Endothelial cell of umbilical vein (primary cell): ENCODE measurements around the gene DCUN1D2.

Source experiments
- EZH2 ChIP-seq: IDR thresholded peaks from 2 replicates; pipeline ENCODE4 v1.6.1; 2012; ENCODE audit warnings: borderline replicate concordance, low read depth, mild to moderate bottlenecking, moderate library complexity, low read length, inconsistent platforms; ENCODE audit not compliant: severe bottlenecking
- JUN ChIP-seq: IDR thresholded peaks from 2 replicates; pipeline ENCODE4 v1.6.1; 2011; ENCODE audit warnings: borderline replicate concordance, low read depth; ENCODE audit not compliant: insufficient read length, insufficient read depth
- MYC ChIP-seq: IDR thresholded peaks from one replicate; pipeline ENCODE4 v1.6.1; 2011; ENCODE audit warnings: mild to moderate bottlenecking, low read depth, low read length
- POLR2A ChIP-seq: IDR thresholded peaks from 2 replicates; pipeline ENCODE4 v1.6.1; 2012; ENCODE audit warnings: low read depth, mild to moderate bottlenecking, control low read depth, low read length
- POLR2AphosphoS5 ChIP-seq: IDR thresholded peaks from 2 replicates; pipeline ENCODE4 v1.6.1; 2012; ENCODE audit warnings: low read depth, mild to moderate bottlenecking, control low read depth, low read length, moderate library complexity; ENCODE audit not compliant: insufficient read depth
- TF ChIP-seq, protein P1 (sequence below), 2 donors: IDR thresholded peaks; 1 replicate in 1 of 2; 2 replicates in 1 of 2; pipeline ENCODE4 v1.5.1; 2011; ENCODE audit warnings: low read length in 2 of 2, mild to moderate bottlenecking in 2 of 2, moderate library complexity in 2 of 2, control low read depth in 1 of 2, inconsistent platforms in 1 of 2, low read depth in 1 of 2; ENCODE audit not compliant: insufficient read depth in 1 of 2; ENCODE audit errors: extremely low read depth in 1 of 2

GRCh38 chr13:113419531-113420193, 70.8 kb downstream of the DCUN1D2 start:
- TF ChIP-seq EZH2, result no peak
- TF ChIP-seq POLR2A, result no peak
- TF ChIP-seq, protein P1, sequence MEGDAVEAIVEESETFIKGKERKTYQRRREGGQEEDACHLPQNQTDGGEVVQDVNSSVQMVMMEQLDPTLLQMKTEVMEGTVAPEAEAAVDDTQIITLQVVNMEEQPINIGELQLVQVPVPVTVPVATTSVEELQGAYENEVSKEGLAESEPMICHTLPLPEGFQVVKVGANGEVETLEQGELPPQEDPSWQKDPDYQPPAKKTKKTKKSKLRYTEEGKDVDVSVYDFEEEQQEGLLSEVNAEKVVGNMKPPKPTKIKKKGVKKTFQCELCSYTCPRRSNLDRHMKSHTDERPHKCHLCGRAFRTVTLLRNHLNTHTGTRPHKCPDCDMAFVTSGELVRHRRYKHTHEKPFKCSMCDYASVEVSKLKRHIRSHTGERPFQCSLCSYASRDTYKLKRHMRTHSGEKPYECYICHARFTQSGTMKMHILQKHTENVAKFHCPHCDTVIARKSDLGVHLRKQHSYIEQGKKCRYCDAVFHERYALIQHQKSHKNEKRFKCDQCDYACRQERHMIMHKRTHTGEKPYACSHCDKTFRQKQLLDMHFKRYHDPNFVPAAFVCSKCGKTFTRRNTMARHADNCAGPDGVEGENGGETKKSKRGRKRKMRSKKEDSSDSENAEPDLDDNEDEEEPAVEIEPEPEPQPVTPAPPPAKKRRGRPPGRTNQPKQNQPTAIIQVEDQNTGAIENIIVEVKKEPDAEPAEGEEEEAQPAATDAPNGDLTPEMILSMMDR (IDR thresholded peaks at IDR 0.05; ENCODE audit: extremely low read depth in 1 of 2, insufficient read depth in 1 of 2, low read depth in 1 of 2, low read length in 2 of 2), result no peak
- no peak for TF ChIP-seq POLR2AphosphoS5
- no peak for TF ChIP-seq JUN
- no peak for TF ChIP-seq MYC
